ENCODE results near the gene AGBL1.

DNA sequence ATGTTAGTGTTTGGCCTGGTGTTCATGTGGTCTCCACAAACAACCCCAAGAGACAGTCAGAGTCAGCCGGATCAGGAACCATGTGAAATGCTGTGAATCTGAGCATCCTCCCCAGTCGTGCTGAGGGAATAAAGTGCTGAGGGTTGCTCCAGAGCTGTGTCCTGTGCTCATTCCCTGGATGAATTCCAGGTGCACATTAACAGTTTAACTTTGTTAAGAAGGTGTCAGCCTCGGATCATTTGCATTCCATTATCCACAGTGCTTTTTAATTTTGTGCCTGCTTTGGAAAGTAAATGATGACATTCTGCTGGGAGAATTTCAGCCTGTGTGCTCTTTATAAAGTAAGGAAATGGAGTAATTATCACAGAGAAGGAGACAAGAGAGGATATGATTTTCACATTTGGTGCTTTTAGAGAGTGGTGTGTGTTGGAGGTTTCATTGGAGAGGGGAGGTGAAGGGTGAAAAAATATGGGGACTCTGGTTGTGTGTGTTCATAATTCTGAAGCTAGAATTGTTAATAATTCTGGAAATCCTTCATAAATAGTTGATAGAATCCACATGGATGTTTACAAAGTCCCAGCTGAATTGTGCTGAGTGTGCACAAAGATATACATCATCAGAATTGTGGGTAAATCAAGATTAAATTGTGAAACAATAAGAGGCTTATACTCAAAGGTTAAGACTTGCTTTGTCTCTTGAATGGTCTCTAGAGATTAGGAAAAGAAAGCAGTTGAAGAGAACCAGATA, 621.4 kb downstream of the AGBL1 start:
- TF ChIP-seq, protein P1, sequence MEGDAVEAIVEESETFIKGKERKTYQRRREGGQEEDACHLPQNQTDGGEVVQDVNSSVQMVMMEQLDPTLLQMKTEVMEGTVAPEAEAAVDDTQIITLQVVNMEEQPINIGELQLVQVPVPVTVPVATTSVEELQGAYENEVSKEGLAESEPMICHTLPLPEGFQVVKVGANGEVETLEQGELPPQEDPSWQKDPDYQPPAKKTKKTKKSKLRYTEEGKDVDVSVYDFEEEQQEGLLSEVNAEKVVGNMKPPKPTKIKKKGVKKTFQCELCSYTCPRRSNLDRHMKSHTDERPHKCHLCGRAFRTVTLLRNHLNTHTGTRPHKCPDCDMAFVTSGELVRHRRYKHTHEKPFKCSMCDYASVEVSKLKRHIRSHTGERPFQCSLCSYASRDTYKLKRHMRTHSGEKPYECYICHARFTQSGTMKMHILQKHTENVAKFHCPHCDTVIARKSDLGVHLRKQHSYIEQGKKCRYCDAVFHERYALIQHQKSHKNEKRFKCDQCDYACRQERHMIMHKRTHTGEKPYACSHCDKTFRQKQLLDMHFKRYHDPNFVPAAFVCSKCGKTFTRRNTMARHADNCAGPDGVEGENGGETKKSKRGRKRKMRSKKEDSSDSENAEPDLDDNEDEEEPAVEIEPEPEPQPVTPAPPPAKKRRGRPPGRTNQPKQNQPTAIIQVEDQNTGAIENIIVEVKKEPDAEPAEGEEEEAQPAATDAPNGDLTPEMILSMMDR (optimal IDR thresholded peaks at IDR 0.05 in 1 of 3, IDR thresholded peaks at IDR 0.05 in 1 of 3, conservative IDR thresholded peaks at IDR 0.05 in 1 of 3; ENCODE audit: extremely low read depth in 1 of 3, insufficient read depth in 2 of 3, low read length in 3 of 3) = no peak
- TF ChIP-seq EZH2 (IDR thresholded peaks at IDR 0.05; ENCODE audit: low read length) = no peak
